ENCODE data around the gene LPCAT1.

Gene LPCAT1

GRCh38 chr5:1419476-1420210 lies 104.1 kb downstream of the LPCAT1 start:
- DNase-seq, result no peak

- DNase-seq, result no peak
Measured at GRCh38 chr5:1418921-1419280, 104.9 kb downstream of the LPCAT1 start.

GRCh38 chr5:1418238-1418920 lies 105.4 kb downstream of the LPCAT1 start:
- no peak for DNase-seq

- no peak for DNase-seq
Measured at GRCh38 chr5:1417586-1418225, 106.1 kb downstream of the LPCAT1 start.

- no peak for DNase-seq
Measured at GRCh38 chr5:1416856-1417469, 106.8 kb downstream of the LPCAT1 start.

GRCh38 chr5:1415626-1416360 lies 108.0 kb downstream of the LPCAT1 start:
- no peak for DNase-seq

- no peak for DNase-seq
Measured at GRCh38 chr5:1415059-1415425, 108.7 kb downstream of the LPCAT1 start.

GRCh38 chr5:1414311-1415058 lies 109.3 kb downstream of the LPCAT1 start:
- DNase-seq, result no peak

- no peak for DNase-seq
Measured at GRCh38 chr5:1413611-1414241, 110.0 kb downstream of the LPCAT1 start.

- no peak for DNase-seq
Measured at GRCh38 chr5:1413211-1413610, 110.5 kb downstream of the LPCAT1 start.

- DNase-seq, result no peak
Measured at GRCh38 chr5:1412621-1413020, 111.1 kb downstream of the LPCAT1 start.

GRCh38 chr5:1412163-1412562 lies 111.6 kb downstream of the LPCAT1 start:
- no peak for DNase-seq
